Measurements from ENCODE around the gene CDH15.

The CDH15 gene

GRCh38 chr16:89176717-89177116 lies 5.2 kb downstream of the CDH15 start:
- Histone ChIP-seq H4K20me1 (ENCODE audit: insufficient read depth, low read length) (no peaks in the 10 kb centered on the region), H3K36me3 (ENCODE audit: insufficient read depth, low read length) (no peaks in the 10 kb centered on the region), H3K9ac (ENCODE audit: low read length) (no peak overlapping the region), H3K9me3 (ENCODE audit: low read length) (no peaks in the 10 kb centered on the region), H3K9me2 (ENCODE audit: low read depth, low read length) (no peaks in the 10 kb centered on the region), H2AFZ (ENCODE audit: low read length) (no peak overlapping the region), H3K79me2 (ENCODE audit: insufficient read depth, low read length) (no peaks in the 10 kb centered on the region), H3K4me1 (ENCODE audit: insufficient read depth, low read length, severe bottlenecking) (peaks cover 3% of the 10 kb centered on the region), H3K27ac (ENCODE audit: low read depth, low read length, poor library complexity, severe bottlenecking) (no peak overlapping the region), H3F3A (ENCODE audit: insufficient read depth, low read length) (no peaks in the 10 kb centered on the region), H3K4me2 (ENCODE audit: low read length) (no peak overlapping the region), H3K27me3 (ENCODE audit: insufficient read depth, low read length) (no peaks in the 10 kb centered on the region; the same call in 1 of the 2 replicates), H3K4me3 (ENCODE audit: low read depth, low read length, poor library complexity, severe bottlenecking) (no peak overlapping the region)
- TF ChIP-seq EZH2 (IDR thresholded peaks at IDR 0.05; ENCODE audit: borderline replicate concordance, low read length) (no peak), CTCF (IDR thresholded peaks at IDR 0.05; ENCODE audit: low read length) (no peak)

DNA sequence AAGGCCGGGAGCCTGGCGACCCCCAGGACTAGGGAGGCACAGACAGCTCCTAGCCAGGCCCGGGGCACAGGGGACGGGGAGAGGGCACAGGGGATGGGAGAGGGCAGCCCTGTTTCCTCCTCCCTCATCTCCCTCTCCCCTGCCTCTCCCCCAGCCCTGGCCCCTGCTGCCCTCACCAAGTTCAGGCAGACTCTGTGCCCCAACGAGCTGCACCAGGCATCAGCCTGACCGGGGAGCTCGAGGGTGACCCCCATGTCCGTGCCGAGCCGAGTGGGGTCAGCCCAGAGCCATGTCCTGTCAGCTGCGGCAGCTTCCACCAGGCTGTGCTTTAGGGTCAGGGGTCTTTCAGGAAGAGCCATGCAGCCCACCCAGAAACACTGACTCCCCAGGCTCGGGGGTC lies 6.0 kb downstream of the CDH15 start:
- Histone ChIP-seq H3K9ac (ENCODE audit: low read length) (no peak overlapping the region), H3K27me3 (ENCODE audit: insufficient read depth, low read length) (no peaks in the 10 kb centered on the region; the same call in 1 of the 2 replicates), H4K20me1 (ENCODE audit: insufficient read depth, low read length) (no peaks in the 10 kb centered on the region), H3K4me2 (ENCODE audit: low read length) (no peak overlapping the region), H3K4me3 (ENCODE audit: low read depth, low read length, poor library complexity, severe bottlenecking) (no peak overlapping the region), H2AFZ (ENCODE audit: low read length) (no peak overlapping the region), H3K79me2 (ENCODE audit: insufficient read depth, low read length) (no peaks in the 10 kb centered on the region), H3K36me3 (ENCODE audit: insufficient read depth, low read length) (no peaks in the 10 kb centered on the region), H3K9me3 (ENCODE audit: low read length) (no peaks in the 10 kb centered on the region), H3K27ac (ENCODE audit: low read depth, low read length, poor library complexity, severe bottlenecking) (no peak overlapping the region), H3K4me1 (ENCODE audit: insufficient read depth, low read length, severe bottlenecking) (no peaks in the 10 kb centered on the region), H3K9me2 (ENCODE audit: low read depth, low read length) (no peaks in the 10 kb centered on the region), H3F3A (ENCODE audit: insufficient read depth, low read length) (no peaks in the 10 kb centered on the region)
- TF ChIP-seq CTCF (IDR thresholded peaks at IDR 0.05; ENCODE audit: low read length) = no peak
- no peak for TF ChIP-seq EZH2 (IDR thresholded peaks at IDR 0.05; ENCODE audit: borderline replicate concordance, low read length)

DNA sequence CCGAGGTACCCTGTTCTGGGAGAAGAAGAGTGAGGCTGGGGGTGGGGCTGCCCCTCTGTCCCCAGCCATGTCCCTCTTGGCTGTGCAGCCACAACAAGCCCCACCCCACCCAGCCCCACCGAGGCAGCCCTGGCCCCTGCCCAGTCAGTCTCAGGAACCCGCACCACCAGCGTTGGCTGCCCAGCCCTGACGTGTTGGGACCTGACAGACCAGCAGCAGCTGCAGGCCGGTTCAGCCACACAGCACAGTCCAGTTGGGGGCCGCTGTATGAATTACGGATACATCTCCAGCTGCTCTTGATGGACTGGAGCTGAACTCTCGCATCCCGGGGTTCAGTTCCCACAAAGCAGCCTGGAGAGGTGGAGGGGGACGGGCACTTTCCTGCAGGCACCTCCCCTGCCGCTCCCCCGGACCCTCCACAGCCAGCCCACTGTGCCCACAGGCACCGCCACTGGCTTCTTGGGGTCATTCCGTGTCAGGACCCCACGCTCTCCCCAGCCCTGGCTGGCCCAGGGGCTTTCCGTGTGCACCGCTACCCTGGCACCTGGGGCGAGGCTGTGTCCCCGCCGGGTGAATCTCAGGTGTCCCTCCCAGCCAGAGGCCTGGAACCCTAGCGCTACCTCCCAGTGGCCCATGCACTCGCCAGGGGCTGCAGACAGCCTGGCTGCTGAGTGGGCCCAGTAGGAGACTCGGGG lies 7.1 kb downstream of the CDH15 start:
- H3K27me3 ChIP-seq (ENCODE audit: insufficient read depth, low read length) = peaks cover 3% of the 10 kb centered on the region; the same call in 1 of the 2 replicates
- H3K36me3 ChIP-seq (ENCODE audit: insufficient read depth, low read length) = no peaks in the 10 kb centered on the region
- TF ChIP-seq CTCF (IDR thresholded peaks at IDR 0.05; ENCODE audit: low read length) (no peak), EZH2 (IDR thresholded peaks at IDR 0.05; ENCODE audit: borderline replicate concordance, low read length) (no peak)
- no peaks in the 10 kb centered on the region for H3K79me2 ChIP-seq (ENCODE audit: insufficient read depth, low read length)
- H3K4me3 ChIP-seq (ENCODE audit: low read depth, low read length, poor library complexity, severe bottlenecking) = no peak overlapping the region
- no peak overlapping the region for H3K27ac ChIP-seq (ENCODE audit: low read depth, low read length, poor library complexity, severe bottlenecking)
- H3K4me1 ChIP-seq (ENCODE audit: insufficient read depth, low read length, severe bottlenecking) = no peaks in the 10 kb centered on the region
- H3K4me2 ChIP-seq (ENCODE audit: low read length) = no peak overlapping the region
- no peaks in the 10 kb centered on the region for H4K20me1 ChIP-seq (ENCODE audit: insufficient read depth, low read length)
- H2AFZ ChIP-seq (ENCODE audit: low read length) = no peak overlapping the region
- no peaks in the 10 kb centered on the region for H3K9me2 ChIP-seq (ENCODE audit: low read depth, low read length)
- no peak overlapping the region for H3K9ac ChIP-seq (ENCODE audit: low read length)
- H3F3A ChIP-seq (ENCODE audit: insufficient read depth, low read length) = no peaks in the 10 kb centered on the region
- H3K9me3 ChIP-seq (ENCODE audit: low read length) = no peaks in the 10 kb centered on the region

Measured in OCI-LY1 (cell line).